K562 (cell line): ENCODE results near the gene TSPYL2. TPM values are rescaled to one million over a fixed set of nuclear protein-coding genes. Genes with fewer than 3 reads are reported as not detected.

Experiments
- ATAC-seq: fragments of 200-7000 bp; cut with Tn5 transposase; 3 replicates; pipeline ENCODE4 v1.9.1; 2020; ENCODE audit warnings: moderate library complexity
- BruUV-seq: library from RNA; stranded (reverse); fragments of 400-500 nt; replicated peaks from 2 replicates; lab custom pipeline; 2021; lab: Mats Ljungman, UMichigan
- CTCF ChIA-PET: fragments of 300-600 bp; formaldehyde crosslinking; extraction: SDS; loops from one replicate; lab custom pipeline; 2021; ENCODE audit warnings: low intra/inter-chr PET ratio; lab: Yijun Ruan, JAX
- POLR2A ChIA-PET: fragments of 300-600, 350-650 bp; sonication (Branson Sonifier 250); formaldehyde crosslinking; extraction: SDS; loops from one replicate; lab custom pipeline; 2021; ENCODE audit warnings: antibody characterized with exemption, inconsistent platforms; lab: Yijun Ruan, JAX
- DNase-seq, 4 experiments: peaks; one replicate each; pipeline versions ENCODE4 v3.0.0 to v3.0.0-alpha.2; 2011 to 2018; ENCODE audit warnings: low spot score in 3 of 4, mixed read lengths in 3 of 4; ENCODE audit errors: extremely low read depth in 1 of 4
- FAIRE-seq: peaks from 2 replicates; lab custom pipeline; 2011; peaks lifted over from hg19 to GRCh38; lab: Jason Lieb, UNC
- H2AFZ ChIP-seq: 2 replicates; pipeline ENCODE4 v1.6.0; 2011; ENCODE audit warnings: low read depth, low read length, control low read depth, inconsistent platforms
- H3K27ac ChIP-seq: fragments of 200-600 bp; 3 replicates; pipeline ENCODE4 v1.8.0; 2011; ENCODE audit warnings: low read depth, mild to moderate bottlenecking, control low read depth, inconsistent platforms, low read length, moderate library complexity, mixed read lengths; ENCODE audit errors: extremely low read depth
- H3K27me3 ChIP-seq, 2 experiments: fragments of 300-600 bp in 1 of 2; 2 replicates in 1 of 2; 3 replicates in 1 of 2; pipeline versions ENCODE4 v1.6.0 to v1.8.0; 2011; ENCODE audit warnings: inconsistent platforms in 2 of 2, low read length in 2 of 2, mild to moderate bottlenecking in 1 of 2, mixed read lengths in 1 of 2, moderate library complexity in 1 of 2; ENCODE audit not compliant: control insufficient read depth in 2 of 2, insufficient read depth in 2 of 2
- H3K36me3 ChIP-seq: fragments of 300-600 bp; 3 replicates; pipeline ENCODE4 v1.8.0; 2011; ENCODE audit warnings: mild to moderate bottlenecking, low read length, inconsistent platforms; ENCODE audit not compliant: control insufficient read depth, insufficient read depth
- H3K4me1 ChIP-seq, 2 experiments: fragments of 200-600 bp in 1 of 2; replicated peaks in 1 of 2; 2 replicates in 1 of 2; 3 replicates in 1 of 2; pipeline versions ENCODE4 v1.5.1 to v1.8.0; 2011; ENCODE audit warnings: inconsistent platforms in 2 of 2, low read length in 2 of 2, mild to moderate bottlenecking in 1 of 2, mixed read lengths in 1 of 2, moderate library complexity in 1 of 2; ENCODE audit not compliant: control insufficient read depth in 2 of 2, insufficient read depth in 2 of 2
- H3K4me2 ChIP-seq: 2 replicates; pipeline ENCODE4 v1.6.1; 2011; ENCODE audit warnings: low read length, control low read depth, inconsistent platforms, mixed read lengths; ENCODE audit not compliant: insufficient read depth
- H3K4me3 ChIP-seq: fragments of 200-600 bp; sonication (generic), shearing (Covaris generic); 2 replicates; pipeline ENCODE4 v1.5.1; 2016; ENCODE audit warnings: control low read depth, inconsistent platforms
- H3K79me2 ChIP-seq: fragments of 200-600 bp; 3 replicates; pipeline ENCODE4 v1.8.0; 2011; ENCODE audit warnings: low read length, inconsistent platforms; ENCODE audit not compliant: control insufficient read depth, insufficient read depth
- H3K9ac ChIP-seq, 2 experiments: 2 replicates each; pipeline versions ENCODE4 v1.6.0 to v1.6.1; 2011; ENCODE audit warnings: low read depth in 2 of 2, low read length in 2 of 2, control low read depth in 1 of 2, inconsistent platforms in 1 of 2, mild to moderate bottlenecking in 1 of 2, mixed read lengths in 1 of 2; ENCODE audit not compliant: insufficient read depth in 1 of 2
- H3K9me1 ChIP-seq: one replicate; pipeline ENCODE4 v1.6.0; 2011; ENCODE audit warnings: inconsistent platforms, mild to moderate bottlenecking, low read length, moderate library complexity; ENCODE audit not compliant: control insufficient read depth, insufficient read depth
- H3K9me3 ChIP-seq: replicated peaks from 2 replicates; pipeline ENCODE4 v1.5.1; 2011; ENCODE audit warnings: low read depth, low read length, inconsistent platforms; ENCODE audit not compliant: control insufficient read depth, insufficient read depth
- H4K20me1 ChIP-seq: replicated peaks from 2 replicates; pipeline ENCODE4 v1.6.1; 2011; ENCODE audit warnings: low read length, inconsistent platforms, mixed read lengths; ENCODE audit not compliant: control insufficient read depth, insufficient read depth
- BACH1 ChIP-seq: fragments of 200-800 bp; sonication (Bioruptor generic); IDR thresholded peaks from 2 replicates; pipeline ENCODE4 v1.6.1; 2016; ENCODE audit warnings: missing genetic modification characterization, missing compliant biosample characterization
- ETV1 ChIP-seq: fragments of 450-650 bp; conservative IDR thresholded peaks from 2 replicates; pipeline ENCODE4 v1.6.1; 2016; ENCODE audit warnings: missing genetic modification characterization, control low read depth, low read depth, missing compliant biosample characterization
- HNRNPLL ChIP-seq: fragments of 200-400 bp; formaldehyde crosslinking; IDR thresholded peaks from 2 replicates; pipeline ENCODE4 v1.6.1; 2017; ENCODE audit warnings: low read length, low read depth, mild to moderate bottlenecking; ENCODE audit not compliant: poor library complexity, severe bottlenecking
- KHSRP ChIP-seq: fragments of 450-650 bp; IDR thresholded peaks from 2 replicates; pipeline ENCODE4 v1.6.1; 2017
- PHF8 ChIP-seq: fragments of 200-600 bp; sonication (generic); IDR thresholded peaks from 2 replicates; pipeline ENCODE4 v1.6.1; 2012; ENCODE audit warnings: mixed run types, mild to moderate bottlenecking, inconsistent platforms, low read length, moderate library complexity, borderline replicate concordance
- SRSF9 ChIP-seq: fragments of 200-400 bp; formaldehyde crosslinking; IDR thresholded peaks from 2 replicates; pipeline ENCODE4 v1.6.1; 2017; ENCODE audit warnings: low read depth, low read length, borderline replicate concordance
- ZNF766 ChIP-seq: fragments of 200-800 bp; sonication (Bioruptor generic); conservative IDR thresholded peaks from 2 replicates; pipeline ENCODE4 v1.6.1; 2016; ENCODE audit warnings: missing genetic modification characterization, missing compliant biosample characterization
- WGBS: fragments of 100-300 bp; shearing (Covaris generic); methylation state at CpG from one replicate; pipeline ENCODE4 v1.1.6; 2016; ENCODE audit warnings: low coverage, mixed read lengths; ENCODE audit not compliant: insufficient coverage; ENCODE audit errors: missing lambda C conversion rate; 5-methylcytosine and 5-hydroxymethylcytosine counted together
- in situ Hi-C: fragments of 300-500 bp; cut with MboI; formaldehyde crosslinking; loops from 4 replicates; pipeline ENCODE4 v1.15.0; 2018; ENCODE audit warnings: inconsistent platforms, mixed read lengths
- intact Hi-C: fragments of 100-400 bp; cut with micrococcal nuclease; formaldehyde crosslinking; loops from 2 replicates; pipeline ENCODE4 v1.14.2; 2022
- polyA plus RNA-seq, 8 experiments: library from polyadenylated mRNA; depleted of rRNA in 4 of 8; stranded (reverse) in 5 of 8; unstranded in 3 of 8; fragments of >200 nt; fragmentation: Nextera tagmentation in 2 of 8; fragmentation: Illumina TruSeq in 1 of 8; extraction: Ambion mirVana in 2 of 8; extraction: Trizol in 1 of 8; gene quantifications; 2 replicates each; pipeline versions ENCODE4 v1.2.1 to v1.2.3, GENCODE V29; 2011 to 2014; ENCODE audit warnings: inconsistent platforms in 1 of 8, missing spikeins in 1 of 8
- total RNA-seq, 7 experiments: library from RNA; depleted of rRNA in 6 of 7; stranded (reverse); fragments of >200 nt in 6 of 7; fragmentation: Illumina TruSeq in 2 of 7; extraction: Trizol in 2 of 7; gene quantifications; 2 replicates each; pipeline versions ENCODE4 v1.2.1 to v1.2.3, GENCODE V29; 2011 to 2021; ENCODE audit warnings: low replicate concordance in 1 of 7
- TF ChIP-seq, protein P1 (sequence below): sonication (generic); formaldehyde crosslinking; IDR thresholded peaks from 2 replicates; pipeline ENCODE4 v1.8.0; 2023; ENCODE audit warnings: missing genetic modification reagents, mild to moderate bottlenecking, borderline replicate concordance
- TF ChIP-seq, protein P2 (sequence below), 3 experiments: fragments of 200-800 bp in 1 of 3; sonication (Bioruptor generic) in 1 of 3; sonication (generic) in 1 of 3; formaldehyde crosslinking in 1 of 3; IDR thresholded peaks; 2 replicates each; pipeline versions ENCODE4 v1.6.1 to v1.8.0; 2016 to 2022; ENCODE audit warnings: mild to moderate bottlenecking in 2 of 3, missing compliant biosample characterization in 2 of 3, missing genetic modification characterization in 2 of 3, missing genetic modification reagents in 1 of 3
- TF ChIP-seq, protein P3 (sequence below): sonication (generic); formaldehyde crosslinking; IDR thresholded peaks from 2 replicates; pipeline ENCODE4 v1.8.0; 2022; ENCODE audit warnings: missing genetic modification reagents, mild to moderate bottlenecking, borderline replicate concordance

TSPYL2 gene
- total and polyA plus RNA-seq, 9 of the 15 experiments (the other 6 are each of a cell fraction or from before 2014, with no cell fraction given): 0.41 to 20.0 (median 10.8) TPM

DNA sequence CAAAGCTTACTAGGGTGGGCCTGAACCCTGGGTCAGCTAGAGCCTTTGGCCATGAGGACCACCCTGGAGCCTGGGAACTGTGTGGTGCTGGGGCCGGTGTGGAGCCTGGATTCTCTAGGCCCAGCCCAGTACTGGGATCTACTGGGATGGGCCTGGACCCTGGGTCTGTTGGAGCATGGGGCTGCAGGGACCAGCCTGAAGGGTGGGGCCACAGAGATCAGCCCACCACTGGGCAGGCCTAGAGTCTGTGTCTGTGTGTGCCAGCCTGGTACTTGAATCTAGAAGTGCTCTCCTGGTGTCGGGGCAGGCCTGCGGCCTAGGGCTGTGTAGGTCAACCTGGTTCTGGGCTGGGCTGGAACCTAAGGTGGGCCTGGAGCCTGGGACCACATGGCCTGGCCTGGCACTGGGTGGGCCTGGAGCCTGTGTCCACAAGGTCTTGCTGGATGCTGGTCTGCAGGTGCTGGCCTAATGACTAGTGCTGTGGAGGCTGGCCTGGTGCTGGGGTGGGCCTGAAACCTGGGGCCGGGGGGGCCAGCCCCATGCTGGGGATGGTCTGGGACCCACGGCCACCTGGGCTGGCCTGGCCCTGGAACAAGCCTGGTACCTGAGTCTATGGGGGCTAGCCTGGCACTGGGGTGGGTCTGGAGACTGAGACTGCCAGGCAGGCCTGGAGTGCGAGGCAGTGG is 32.8 kb downstream of the TSPYL2 start (continued):
- TF ChIP-seq, protein P1, sequence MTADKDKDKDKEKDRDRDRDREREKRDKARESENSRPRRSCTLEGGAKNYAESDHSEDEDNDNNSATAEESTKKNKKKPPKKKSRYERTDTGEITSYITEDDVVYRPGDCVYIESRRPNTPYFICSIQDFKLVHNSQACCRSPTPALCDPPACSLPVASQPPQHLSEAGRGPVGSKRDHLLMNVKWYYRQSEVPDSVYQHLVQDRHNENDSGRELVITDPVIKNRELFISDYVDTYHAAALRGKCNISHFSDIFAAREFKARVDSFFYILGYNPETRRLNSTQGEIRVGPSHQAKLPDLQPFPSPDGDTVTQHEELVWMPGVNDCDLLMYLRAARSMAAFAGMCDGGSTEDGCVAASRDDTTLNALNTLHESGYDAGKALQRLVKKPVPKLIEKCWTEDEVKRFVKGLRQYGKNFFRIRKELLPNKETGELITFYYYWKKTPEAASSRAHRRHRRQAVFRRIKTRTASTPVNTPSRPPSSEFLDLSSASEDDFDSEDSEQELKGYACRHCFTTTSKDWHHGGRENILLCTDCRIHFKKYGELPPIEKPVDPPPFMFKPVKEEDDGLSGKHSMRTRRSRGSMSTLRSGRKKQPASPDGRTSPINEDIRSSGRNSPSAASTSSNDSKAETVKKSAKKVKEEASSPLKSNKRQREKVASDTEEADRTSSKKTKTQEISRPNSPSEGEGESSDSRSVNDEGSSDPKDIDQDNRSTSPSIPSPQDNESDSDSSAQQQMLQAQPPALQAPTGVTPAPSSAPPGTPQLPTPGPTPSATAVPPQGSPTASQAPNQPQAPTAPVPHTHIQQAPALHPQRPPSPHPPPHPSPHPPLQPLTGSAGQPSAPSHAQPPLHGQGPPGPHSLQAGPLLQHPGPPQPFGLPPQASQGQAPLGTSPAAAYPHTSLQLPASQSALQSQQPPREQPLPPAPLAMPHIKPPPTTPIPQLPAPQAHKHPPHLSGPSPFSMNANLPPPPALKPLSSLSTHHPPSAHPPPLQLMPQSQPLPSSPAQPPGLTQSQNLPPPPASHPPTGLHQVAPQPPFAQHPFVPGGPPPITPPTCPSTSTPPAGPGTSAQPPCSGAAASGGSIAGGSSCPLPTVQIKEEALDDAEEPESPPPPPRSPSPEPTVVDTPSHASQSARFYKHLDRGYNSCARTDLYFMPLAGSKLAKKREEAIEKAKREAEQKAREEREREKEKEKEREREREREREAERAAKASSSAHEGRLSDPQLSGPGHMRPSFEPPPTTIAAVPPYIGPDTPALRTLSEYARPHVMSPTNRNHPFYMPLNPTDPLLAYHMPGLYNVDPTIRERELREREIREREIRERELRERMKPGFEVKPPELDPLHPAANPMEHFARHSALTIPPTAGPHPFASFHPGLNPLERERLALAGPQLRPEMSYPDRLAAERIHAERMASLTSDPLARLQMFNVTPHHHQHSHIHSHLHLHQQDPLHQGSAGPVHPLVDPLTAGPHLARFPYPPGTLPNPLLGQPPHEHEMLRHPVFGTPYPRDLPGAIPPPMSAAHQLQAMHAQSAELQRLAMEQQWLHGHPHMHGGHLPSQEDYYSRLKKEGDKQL (CRISPR knock-in tag): no peak
- TF ChIP-seq ZNF766 (CRISPR knock-in tag): no peak
- TF ChIP-seq KHSRP: no peak

DNA sequence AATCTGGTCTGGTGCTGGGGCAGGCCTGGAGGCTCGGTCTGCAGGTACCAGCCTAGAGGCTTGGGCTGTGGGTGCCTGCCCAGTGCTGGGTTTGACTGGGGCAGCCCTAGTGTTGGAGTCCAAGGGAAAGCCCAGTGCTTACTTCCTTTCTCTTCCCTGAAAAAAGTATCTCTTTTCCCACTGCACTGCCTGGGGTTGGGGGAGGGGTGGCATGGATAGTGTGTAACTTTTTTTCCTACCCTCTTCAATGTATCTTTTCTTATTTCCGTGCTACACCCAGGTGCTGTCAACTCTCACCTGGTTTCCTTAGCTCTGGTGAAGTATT is 33.3 kb downstream of the TSPYL2 start:
- Histone ChIP-seq H3K4me1 (peaks cover 0 to 5% of the 10 kb centered on the region in 2 experiments; a peak in 1 of 5 replicates), H3K9ac (no peak overlapping the region), H3K27ac (no peak overlapping the region), H3K4me2 (no peak overlapping the region), H3K36me3 (no peaks in the 10 kb centered on the region), H3K9me1 (no peaks in the 10 kb centered on the region), H4K20me1 (no peaks in the 10 kb centered on the region; the same call in 1 of the 2 replicates), H2AFZ (no peak overlapping the region), H3K79me2 (no peaks in the 10 kb centered on the region), H3K27me3 (no peaks in the 10 kb centered on the region), H3K4me3 (no peak overlapping the region), H3K9me3 (no peaks in the 10 kb centered on the region)
- TF ChIP-seq BACH1: no peak
- TF ChIP-seq, protein P2, sequence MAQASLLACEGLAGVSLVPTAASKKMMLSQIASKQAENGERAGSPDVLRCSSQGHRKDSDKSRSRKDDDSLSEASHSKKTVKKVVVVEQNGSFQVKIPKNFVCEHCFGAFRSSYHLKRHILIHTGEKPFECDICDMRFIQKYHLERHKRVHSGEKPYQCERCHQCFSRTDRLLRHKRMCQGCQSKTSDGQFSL (CRISPR knock-in tag; IDR thresholded peaks at IDR 0.05): no peak
- TF ChIP-seq, protein P2 (tag; IDR thresholded peaks at IDR 0.05): no peak
- TF ChIP-seq ETV1 (tag): no peak
- TF ChIP-seq SRSF9: no peak
- TF ChIP-seq HNRNPLL: no peak
- TF ChIP-seq, protein P3, sequence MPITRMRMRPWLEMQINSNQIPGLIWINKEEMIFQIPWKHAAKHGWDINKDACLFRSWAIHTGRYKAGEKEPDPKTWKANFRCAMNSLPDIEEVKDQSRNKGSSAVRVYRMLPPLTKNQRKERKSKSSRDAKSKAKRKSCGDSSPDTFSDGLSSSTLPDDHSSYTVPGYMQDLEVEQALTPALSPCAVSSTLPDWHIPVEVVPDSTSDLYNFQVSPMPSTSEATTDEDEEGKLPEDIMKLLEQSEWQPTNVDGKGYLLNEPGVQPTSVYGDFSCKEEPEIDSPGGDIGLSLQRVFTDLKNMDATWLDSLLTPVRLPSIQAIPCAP: no peak
- TF ChIP-seq PHF8: no peak
- ATAC-seq: no peak
- BruUV-seq: no TSS peak
- ChIA-PET CTCF (no interaction called here), POLR2A (no interaction called here)
- DNase-seq: no peak
- FAIRE-seq: no peak
- in situ Hi-C loops (no loop called here), intact Hi-C loops (no loop called here)
- WGBS: 36% methylated on average over 2 of the region's 2 CpGs
